Suprapubic skin (tissue), 4 donors: ENCODE data around the gene KLHDC9. TPM values are rescaled to one million over a fixed set of nuclear protein-coding genes. Genes with fewer than 3 reads are reported as not detected.

Source experiments
- DNase-seq, 2 donors: peaks; one replicate each; pipeline ENCODE4 v3.0.0-alpha.2; 2019; ENCODE audit warnings: low spot score in 2 of 2
- H3K27ac ChIP-seq: fragments of 200-600 bp; sonication (generic); one replicate; pipeline ENCODE4 v1.5.1; 2019
- H3K27me3 ChIP-seq: fragments of 200-600 bp; sonication (generic); one replicate; pipeline ENCODE4 v1.5.1; 2019
- H3K36me3 ChIP-seq: fragments of 200-600 bp; sonication (generic); one replicate; pipeline ENCODE4 v1.5.1; 2019
- H3K4me1 ChIP-seq: fragments of 200-600 bp; sonication (generic); one replicate; pipeline ENCODE4 v1.5.1; 2019
- H3K4me3 ChIP-seq: fragments of 200-600 bp; sonication (generic); one replicate; pipeline ENCODE4 v1.5.1; 2019; ENCODE audit warnings: mild to moderate bottlenecking
- H3K9me3 ChIP-seq: fragments of 200-600 bp; sonication (generic); one replicate; pipeline ENCODE4 v1.5.1; 2019
- EP300 ChIP-seq: sonication (generic); formaldehyde crosslinking; IDR thresholded peaks from one replicate; pipeline ENCODE4 v1.6.1; 2017; ENCODE audit warnings: antibody characterized with exemption
- POLR2A ChIP-seq, 2 donors: fragments of 450-650 bp; IDR thresholded peaks; one replicate each; pipeline ENCODE4 v1.6.1; 2017; ENCODE audit warnings: antibody characterized with exemption in 2 of 2, mild to moderate bottlenecking in 2 of 2, moderate library complexity in 2 of 2
- POLR2AphosphoS5 ChIP-seq, 3 donors: sonication (generic); formaldehyde crosslinking; IDR thresholded peaks; one replicate each; pipeline ENCODE4 v1.6.1; 2017; ENCODE audit warnings: antibody characterized with exemption in 3 of 3
- WGBS: methylation state at CpG from one replicate; pipeline ENCODE4 v1.1.5; 2018; 5-methylcytosine and 5-hydroxymethylcytosine counted together
- total RNA-seq, 4 donors: library from RNA; depleted of rRNA; stranded (reverse); fragments of >200 nt; gene quantifications; one replicate each; pipeline ENCODE4 v1.1.0, GENCODE V29; 2016
- TF ChIP-seq, protein P1 (sequence below), 2 donors: fragments of 200-600 bp in 1 of 2; fragments of 450-650 bp in 1 of 2; sonication (generic) in 1 of 2; IDR thresholded peaks; one replicate each; pipeline ENCODE4 v1.5.1; 2016 to 2019; ENCODE audit warnings: antibody characterized with exemption in 2 of 2, mild to moderate bottlenecking in 1 of 2, moderate library complexity in 1 of 2

KLHDC9 gene
- total RNA-seq, 4 donors from 2014 or later: 1.3 to 4.0 (median 1.4) TPM; not detected in 1

DNA sequence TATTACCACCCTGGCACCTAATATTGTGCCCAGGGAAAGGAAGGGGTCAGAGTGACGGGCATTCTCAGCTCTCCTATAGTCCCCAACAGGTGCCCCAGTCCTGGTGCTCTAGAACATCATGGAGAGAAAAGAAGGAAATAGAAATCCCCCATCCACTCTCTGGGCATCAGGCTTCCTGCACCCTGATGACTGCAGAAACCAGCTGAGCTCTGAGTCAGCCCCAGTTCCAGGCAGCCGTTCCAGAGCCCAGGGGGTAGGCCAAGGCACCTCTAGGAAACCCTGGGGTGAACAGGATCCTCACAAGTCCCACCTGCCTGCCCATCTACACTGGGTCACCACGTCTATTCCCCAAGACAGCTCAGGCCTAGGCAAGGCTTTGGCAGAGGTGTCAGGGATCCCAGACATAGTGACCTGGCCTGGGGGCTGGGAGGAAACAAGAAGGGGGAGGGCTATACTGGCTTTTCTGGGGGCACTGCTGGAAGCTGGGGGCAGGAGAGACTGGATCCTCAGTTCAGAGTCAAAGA, 9.5 kb upstream of the KLHDC9 start:
- TF ChIP-seq EP300 (no peak), POLR2AphosphoS5 (IDR thresholded peaks at IDR 0.05) (no peak), POLR2A (IDR thresholded peaks at IDR 0.05) (no peak)
- TF ChIP-seq, protein P1, sequence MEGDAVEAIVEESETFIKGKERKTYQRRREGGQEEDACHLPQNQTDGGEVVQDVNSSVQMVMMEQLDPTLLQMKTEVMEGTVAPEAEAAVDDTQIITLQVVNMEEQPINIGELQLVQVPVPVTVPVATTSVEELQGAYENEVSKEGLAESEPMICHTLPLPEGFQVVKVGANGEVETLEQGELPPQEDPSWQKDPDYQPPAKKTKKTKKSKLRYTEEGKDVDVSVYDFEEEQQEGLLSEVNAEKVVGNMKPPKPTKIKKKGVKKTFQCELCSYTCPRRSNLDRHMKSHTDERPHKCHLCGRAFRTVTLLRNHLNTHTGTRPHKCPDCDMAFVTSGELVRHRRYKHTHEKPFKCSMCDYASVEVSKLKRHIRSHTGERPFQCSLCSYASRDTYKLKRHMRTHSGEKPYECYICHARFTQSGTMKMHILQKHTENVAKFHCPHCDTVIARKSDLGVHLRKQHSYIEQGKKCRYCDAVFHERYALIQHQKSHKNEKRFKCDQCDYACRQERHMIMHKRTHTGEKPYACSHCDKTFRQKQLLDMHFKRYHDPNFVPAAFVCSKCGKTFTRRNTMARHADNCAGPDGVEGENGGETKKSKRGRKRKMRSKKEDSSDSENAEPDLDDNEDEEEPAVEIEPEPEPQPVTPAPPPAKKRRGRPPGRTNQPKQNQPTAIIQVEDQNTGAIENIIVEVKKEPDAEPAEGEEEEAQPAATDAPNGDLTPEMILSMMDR (IDR thresholded peaks at IDR 0.05): no peak
- no peaks in the 10 kb centered on the region for H3K27me3 ChIP-seq
- peak in 1 of 2 donors; percentile 50 for DNase-seq
- WGBS: 64% methylated on average over 3 of the region's 3 CpGs
- H3K36me3 ChIP-seq: no peaks in the 10 kb centered on the region
- peaks cover 54% of the 10 kb centered on the region for H3K4me1 ChIP-seq
- no peaks in the 10 kb centered on the region for H3K9me3 ChIP-seq
- peak overlapping the region; percentile 45 for H3K4me3 ChIP-seq
- H3K27ac ChIP-seq: peak overlapping the region; percentile 92

DNA sequence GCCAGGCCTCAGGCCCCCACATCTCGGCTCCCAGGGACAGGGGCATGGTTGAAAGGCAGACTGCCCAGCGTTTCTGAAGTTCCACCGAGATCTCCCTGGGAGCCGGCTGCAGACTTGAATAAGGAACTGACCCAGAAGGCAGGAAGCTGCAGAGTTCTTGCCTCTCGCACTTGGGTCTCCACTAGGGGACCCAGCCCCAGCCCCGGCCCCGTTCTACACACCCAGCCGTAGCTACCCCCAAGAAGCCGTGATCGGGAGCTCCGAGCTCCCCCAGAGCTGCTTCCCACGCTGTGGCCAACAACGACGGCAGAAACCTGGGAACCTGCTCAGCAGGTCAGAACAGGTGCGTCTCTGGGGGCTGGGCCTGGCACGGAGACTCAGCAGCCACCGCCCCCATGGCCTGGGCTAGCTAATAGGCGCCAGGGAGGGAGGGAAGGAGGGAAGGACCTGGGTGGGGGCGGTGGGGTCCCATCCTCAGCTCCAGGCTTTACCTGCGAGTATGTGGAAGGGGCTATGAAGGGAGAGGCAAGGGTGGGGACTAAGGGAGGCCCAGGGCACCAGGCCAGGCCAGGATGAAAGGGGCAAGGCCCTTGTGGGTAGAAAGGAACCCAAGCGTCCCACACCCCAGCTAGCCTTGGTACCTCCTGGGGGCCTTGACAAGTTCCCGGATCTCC, 8.8 kb upstream of the KLHDC9 start, which contains the start of gene NECTIN4:
NECTIN4 (minus strand) TSS at position 308 of the 674 bp plus-strand sequence; CDS start at position 46, 262 bp downstream.
- 40% methylated on average over 11 of the region's 22 CpGs for WGBS
- TF ChIP-seq, protein P1 (IDR thresholded peaks at IDR 0.05): no peak
- no peak for TF ChIP-seq EP300
- peak in 1 of 2 donors; percentile 24 for TF ChIP-seq POLR2A (IDR thresholded peaks at IDR 0.05)
- peak in 2 of 3 donors; percentile 29 to 75 for TF ChIP-seq POLR2AphosphoS5 (IDR thresholded peaks at IDR 0.05)
- peak within 1 kb of the TSS; percentile 45 for H3K4me3 ChIP-seq

DNA sequence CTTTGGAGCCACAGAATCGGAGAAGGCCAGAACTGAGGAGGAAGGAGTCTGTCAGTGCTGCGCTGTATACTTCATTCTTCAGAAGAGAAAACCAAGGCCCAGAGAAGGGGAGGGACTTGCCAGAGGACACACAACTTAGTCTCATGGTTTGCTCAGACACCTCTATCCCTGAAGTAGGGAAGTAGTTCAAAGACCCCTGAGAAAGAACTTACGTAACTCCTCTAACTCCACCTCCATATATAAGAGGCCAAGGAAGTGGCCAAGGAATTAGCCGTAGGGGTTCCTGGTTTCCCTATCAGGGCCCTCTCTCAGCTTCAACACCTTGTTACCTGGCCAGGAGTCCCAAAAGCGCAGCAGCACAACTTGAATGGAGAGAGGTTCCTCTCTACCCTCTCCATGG, 8.2 kb upstream of the KLHDC9 start:
- H3K9me3 ChIP-seq: no peaks in the 10 kb centered on the region
- TF ChIP-seq, protein P1 (IDR thresholded peaks at IDR 0.05): no peak
- TF ChIP-seq EP300: no peak
- TF ChIP-seq POLR2AphosphoS5 (IDR thresholded peaks at IDR 0.05): no peak
- no peak for TF ChIP-seq POLR2A (IDR thresholded peaks at IDR 0.05)
- no peaks in the 10 kb centered on the region for H3K27me3 ChIP-seq
- WGBS: 79% methylated on average over 5 of the region's 5 CpGs
- H3K4me3 ChIP-seq: no peak overlapping the region
- DNase-seq: no peak
- H3K27ac ChIP-seq: peak overlapping the region; percentile 92
- peaks cover 42% of the 10 kb centered on the region for H3K4me1 ChIP-seq
- no peaks in the 10 kb centered on the region for H3K36me3 ChIP-seq

More for the DNA sequence above, 8.8 kb upstream of the KLHDC9 start, which contains the start of gene NECTIN4:
- Histone ChIP-seq H3K9me3 (no peaks in the 10 kb centered on the region), H3K27me3 (no peaks in the 10 kb centered on the region), H3K36me3 (no peaks in the 10 kb centered on the region), H3K27ac (peak within 1 kb of the TSS; percentile 92), H3K4me1 (peaks cover 46% of the 10 kb centered on the region)
- peak; percentile 73 to 79 for DNase-seq

DNA sequence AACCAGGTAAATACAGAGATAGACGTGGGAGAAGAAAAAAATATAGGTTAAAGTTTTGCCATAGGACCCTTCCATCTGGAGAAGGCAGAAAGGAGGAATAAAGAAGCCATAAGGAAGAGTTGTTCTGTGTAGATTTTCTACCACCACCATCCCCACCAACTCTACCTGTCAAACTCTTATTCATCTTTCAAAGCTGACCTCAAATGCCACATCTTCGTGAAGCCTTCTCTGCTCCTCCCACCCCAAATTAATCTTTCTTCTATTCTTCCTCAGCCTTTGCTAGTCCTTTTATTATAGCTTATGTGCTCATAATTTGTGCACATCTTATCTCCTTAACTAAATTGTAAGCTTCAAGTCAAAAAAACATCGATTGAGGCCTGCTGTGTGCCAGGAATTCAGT, 7.5 kb upstream of the KLHDC9 start:
- H3K27me3 ChIP-seq: no peaks in the 10 kb centered on the region

DNA sequence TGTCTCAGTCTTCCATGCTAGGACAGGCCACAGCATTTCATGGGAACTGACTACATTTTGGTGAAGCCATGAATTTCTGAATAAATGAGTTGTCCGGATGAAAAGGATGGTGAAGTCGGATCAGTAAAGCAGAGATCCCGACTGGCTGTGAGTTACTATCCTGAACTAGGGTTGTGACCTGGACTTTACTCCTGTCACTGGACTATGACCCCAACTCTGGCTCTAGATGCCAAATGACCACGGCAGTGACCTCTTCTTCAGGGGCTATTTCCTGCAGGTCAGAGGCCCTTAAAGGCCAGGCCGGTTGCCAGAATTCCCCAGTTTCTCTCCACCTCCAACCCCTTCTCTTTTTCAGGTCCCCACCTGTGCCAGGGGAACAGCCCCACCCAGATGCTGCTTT, 7.1 kb upstream of the KLHDC9 start:
- no peak for DNase-seq
- H3K36me3 ChIP-seq: no peaks in the 10 kb centered on the region
- H3K9me3 ChIP-seq: no peaks in the 10 kb centered on the region
- TF ChIP-seq EP300: no peak
- no peak for TF ChIP-seq POLR2AphosphoS5 (IDR thresholded peaks at IDR 0.05)
- TF ChIP-seq POLR2A (IDR thresholded peaks at IDR 0.05): no peak
- TF ChIP-seq, protein P1 (IDR thresholded peaks at IDR 0.05): no peak
- WGBS: 84% methylated on average over 5 of the region's 5 CpGs
- H3K27me3 ChIP-seq: no peaks in the 10 kb centered on the region
- no peak overlapping the region for H3K4me3 ChIP-seq
- peaks cover 34% of the 10 kb centered on the region for H3K4me1 ChIP-seq
- H3K27ac ChIP-seq: no peak overlapping the region

More for the DNA sequence above, 7.5 kb upstream of the KLHDC9 start:
- TF ChIP-seq, protein P1 (IDR thresholded peaks at IDR 0.05): no peak
- no peak for TF ChIP-seq POLR2A (IDR thresholded peaks at IDR 0.05)
- TF ChIP-seq POLR2AphosphoS5 (IDR thresholded peaks at IDR 0.05): no peak
- no peak for TF ChIP-seq EP300
- Histone ChIP-seq H3K9me3 (no peaks in the 10 kb centered on the region), H3K4me1 (peaks cover 37% of the 10 kb centered on the region), H3K27ac (peak overlapping the region; percentile 92), H3K36me3 (no peaks in the 10 kb centered on the region), H3K4me3 (no peak overlapping the region)
- no peak for DNase-seq
- 73% methylated on average over 3 of the region's 3 CpGs for WGBS
